ENCODE data around the gene TRIP11.
A peak's percentile ranks its signal among the peaks of the same experiment; 100 is the strongest.

TRIP11 gene

DNA sequence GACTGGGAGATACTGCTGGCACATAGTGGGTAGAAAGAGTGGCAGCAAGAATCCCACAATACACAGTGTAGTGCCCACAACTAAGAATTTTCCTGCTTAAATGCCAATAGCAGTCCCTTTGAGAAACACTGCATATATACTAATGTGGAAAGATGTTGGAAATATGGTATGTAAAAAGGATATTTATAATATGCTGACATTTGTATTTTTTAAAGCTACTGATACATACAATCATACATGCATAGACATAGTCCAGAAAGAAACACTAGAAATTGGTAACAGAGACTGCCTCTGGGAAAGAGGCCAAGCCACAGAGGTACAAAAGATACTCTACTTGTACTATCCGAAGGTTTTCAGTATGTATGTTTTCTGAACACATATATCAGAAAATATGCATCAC lies 30.3 kb downstream of the TRIP11 start:
- DNase-seq: no peak

DNA sequence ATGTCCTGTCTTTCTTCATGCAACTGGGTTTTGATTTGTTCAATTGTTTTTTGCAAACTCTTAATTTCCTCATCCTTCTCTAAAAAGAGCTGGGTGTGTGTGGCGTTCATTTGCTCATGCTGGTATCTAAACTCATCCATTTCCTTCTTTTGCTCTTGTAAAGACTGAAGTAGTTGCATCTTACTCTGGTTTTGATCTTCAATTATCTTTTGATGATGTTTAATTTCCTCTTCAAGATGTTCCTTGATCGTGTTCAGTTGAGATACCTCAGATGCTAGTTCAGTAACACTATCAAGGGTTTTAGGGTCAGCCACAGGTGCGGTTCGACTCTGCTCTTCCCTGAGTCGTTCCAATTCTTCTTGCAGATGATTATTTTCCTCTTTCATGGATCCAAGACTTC lies 34.8 kb downstream of the TRIP11 start:
- no peak for DNase-seq

DNA sequence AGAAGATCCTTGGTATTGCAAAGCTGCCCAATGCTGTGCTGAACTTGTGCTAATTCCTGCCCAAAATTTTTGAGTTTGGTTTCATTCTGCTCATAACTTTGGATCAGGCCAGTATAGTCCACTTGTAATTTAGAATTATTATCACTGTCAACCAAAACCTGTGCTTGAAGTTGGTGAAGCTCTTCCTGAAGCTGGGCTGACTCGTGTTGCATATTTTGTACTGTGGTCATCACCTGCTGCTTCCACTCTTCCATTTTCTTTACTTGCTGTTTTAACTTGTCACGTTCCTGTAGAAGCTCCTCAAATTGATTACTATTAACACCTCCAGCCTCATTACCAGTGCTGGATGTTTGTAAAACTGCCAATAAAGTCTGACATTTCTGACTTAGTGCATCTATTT lies 35.8 kb downstream of the TRIP11 start:
- no peak for DNase-seq

DNA sequence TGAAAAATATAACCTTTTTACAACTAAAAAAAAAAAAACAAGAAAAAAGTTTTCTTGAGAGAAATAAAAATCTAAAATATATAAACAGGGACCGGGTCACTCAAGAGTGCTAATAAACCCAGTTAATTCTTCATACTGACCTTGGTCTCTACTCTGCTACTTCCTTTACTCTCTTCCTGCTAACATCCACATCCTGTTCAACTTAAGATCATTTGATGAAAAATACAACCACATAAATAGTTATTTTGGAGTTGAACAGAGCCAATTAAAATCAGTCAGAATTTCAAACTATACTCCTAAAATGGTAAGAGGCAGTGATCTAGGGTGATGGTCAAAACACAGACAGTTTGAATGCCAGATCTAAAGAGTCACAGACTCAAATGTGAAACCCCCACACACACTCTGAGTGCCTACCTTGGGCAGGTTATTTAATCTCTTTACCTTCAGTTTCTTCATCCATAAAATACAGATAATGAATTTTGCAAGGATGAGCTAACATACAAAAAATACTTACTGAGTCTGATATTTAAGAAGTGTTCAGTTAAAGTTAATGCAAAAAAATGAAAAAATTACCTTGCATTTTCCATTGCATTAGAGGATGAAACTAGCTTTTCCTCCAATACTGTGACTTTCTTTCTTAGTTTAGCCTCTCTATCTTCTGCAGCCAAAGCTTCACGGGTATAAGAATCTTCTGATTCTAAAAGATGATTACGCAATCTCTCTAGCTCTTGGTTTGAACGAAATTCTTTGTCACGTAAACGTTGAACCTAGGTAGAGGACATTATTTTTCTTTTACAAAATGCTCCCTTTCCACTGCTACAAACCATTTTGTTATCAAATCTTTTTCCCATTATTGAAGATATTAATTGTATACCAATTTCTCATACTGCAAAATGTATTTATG lies 40.9 kb downstream of the TRIP11 start:
- no peak for DNase-seq

DNA sequence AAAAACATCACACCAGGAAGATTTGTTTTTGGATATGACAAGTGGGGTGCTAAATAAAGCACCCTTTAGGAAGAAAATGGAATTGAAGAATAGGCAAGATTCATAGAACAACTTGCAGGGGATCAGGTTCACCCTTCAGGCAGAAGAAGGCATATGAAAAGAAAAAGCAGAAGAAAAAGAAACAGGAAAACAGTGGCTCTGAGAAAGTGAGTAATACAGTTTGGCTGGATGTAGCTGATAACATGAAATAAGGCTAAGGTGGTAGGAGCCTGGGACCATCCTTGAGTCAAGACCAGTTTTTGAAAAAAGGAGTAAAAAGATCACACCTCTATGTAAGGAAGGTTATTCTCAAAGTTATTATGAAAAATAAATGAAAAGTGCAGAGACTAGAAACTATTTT lies 42.4 kb downstream of the TRIP11 start:
- no peak for DNase-seq

DNA sequence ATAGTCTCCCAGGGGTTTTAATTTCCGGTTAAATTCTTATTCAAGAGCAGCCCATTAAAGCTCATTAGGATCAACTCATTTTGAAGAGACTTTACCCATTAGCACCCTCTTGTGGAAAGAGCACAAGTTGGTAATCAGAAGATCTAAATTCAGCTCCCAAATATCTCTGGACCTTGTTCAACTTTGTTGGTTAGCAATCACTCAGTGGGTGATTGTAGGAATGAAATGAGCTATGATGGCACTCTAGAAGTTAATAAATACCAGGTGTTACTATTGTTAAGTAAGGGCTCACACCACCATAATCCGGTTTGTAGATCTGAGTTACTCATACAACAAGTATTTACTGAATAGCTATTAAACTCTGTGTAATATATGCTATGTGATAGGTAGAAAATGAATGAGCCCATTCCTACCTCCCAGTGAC lies 42.9 kb downstream of the TRIP11 start:
- DNase-seq: no peak

DNA sequence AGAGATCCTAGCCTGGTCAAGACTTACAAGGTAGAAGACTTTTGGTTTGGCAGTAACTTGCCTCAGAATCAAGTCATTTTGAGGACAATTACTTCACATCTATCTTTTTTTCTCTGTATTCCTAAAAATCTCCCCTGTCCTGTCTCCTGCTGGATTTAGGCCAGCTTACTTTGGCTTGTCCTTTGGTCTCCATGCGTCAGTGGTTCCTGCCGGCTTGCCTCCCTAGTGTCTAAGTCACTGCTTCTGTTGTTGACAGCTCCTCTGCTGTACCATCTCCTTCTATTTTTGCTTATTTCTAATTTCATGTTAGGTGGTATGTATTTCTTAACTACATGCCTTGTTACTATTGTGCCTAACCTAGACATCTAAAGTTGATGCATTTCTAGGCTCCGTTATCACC lies 52.7 kb downstream of the TRIP11 start:
- DNase-seq: no peak

DNA sequence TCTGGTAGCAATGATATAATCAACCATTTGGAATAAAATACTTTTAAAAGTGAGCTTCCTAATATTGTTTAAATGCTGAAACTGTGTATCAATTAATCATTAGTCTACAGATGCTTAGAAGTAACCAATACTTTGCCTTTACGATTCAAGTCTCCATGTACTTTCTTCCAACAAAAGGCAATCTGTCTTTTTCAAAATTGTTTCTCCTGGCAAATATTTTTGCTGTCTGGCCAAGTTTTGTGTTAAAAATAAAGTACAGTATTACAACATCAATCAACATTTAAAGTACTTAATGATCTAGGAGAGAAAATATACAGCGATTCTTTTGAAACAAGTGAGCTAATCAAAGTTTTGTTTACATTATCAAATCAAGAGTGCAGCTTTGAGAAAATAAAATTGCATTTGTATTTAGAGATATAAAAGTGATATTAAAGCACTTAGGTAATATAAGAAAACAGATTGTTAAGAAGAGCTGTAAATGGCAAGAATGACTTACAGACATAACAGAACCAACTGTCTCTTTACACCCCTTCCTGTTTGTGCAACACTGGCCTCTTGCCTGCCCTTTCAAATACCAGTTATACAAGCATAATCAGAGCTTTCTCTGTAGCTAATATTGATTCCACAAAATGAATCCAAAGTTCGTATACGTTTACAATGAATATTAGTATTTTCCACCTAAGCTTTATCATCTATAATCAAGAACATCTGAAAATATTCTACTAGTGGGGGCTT lies 54.2 kb downstream of the TRIP11 start:
- DNase-seq: no peak

DNA sequence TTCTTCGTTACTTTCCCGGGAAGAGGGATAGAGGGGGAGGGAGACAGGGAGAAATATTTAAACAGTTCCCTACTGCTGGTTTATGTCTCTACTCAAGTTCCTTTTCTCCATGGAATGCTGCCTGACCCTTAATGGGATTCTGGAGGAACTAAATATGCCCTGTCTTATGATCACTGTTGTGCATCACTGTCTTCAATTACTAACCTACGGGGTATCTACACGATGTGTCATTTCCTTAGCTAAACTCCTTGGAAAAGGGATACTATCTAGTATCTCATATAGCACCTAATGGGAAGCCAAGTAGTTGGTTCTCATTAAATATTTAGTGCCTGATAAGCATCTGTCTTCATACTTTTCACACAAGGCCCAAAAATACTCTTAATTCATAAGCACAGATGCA lies 54.9 kb downstream of the TRIP11 start:
- DNase-seq: no peak

DNA sequence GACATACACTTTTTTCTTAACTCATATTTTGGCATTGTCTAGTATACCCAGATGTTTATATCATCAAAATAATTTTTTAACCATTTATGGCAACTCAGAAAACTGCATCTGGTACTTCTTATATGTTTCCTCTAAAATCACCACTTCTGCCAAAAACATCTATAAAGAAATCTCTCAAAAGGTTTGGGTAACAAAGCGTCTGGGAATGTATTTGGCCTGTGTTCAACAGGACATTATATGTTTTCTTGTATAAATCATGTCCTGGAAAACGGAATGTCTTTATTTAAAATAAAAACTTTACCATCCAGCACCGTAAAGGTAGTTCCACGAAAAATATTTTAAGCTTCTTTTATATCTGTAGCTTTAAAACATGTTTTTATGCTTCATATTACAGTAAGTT lies 56.3 kb downstream of the TRIP11 start:
- no peak for DNase-seq

DNA sequence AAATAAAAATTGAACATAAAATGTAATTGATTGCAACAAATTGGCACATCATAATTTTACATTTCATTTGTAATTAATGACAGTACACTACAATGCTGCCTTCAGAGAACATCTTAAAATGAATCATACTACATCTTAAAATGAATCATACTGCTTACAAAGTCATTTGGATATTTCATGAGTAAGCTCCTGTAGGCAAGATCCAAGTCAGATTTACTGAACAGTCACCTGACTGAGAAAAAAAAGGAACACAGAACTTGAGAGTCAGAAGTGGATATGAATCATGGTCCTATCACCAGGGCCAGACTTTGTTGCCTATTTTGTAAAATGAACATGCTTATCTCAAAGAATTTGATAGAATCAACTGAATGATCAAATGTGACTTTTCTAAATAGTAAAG lies 59.7 kb downstream of the TRIP11 start:
- DNase-seq: peak; percentile 17

DNA sequence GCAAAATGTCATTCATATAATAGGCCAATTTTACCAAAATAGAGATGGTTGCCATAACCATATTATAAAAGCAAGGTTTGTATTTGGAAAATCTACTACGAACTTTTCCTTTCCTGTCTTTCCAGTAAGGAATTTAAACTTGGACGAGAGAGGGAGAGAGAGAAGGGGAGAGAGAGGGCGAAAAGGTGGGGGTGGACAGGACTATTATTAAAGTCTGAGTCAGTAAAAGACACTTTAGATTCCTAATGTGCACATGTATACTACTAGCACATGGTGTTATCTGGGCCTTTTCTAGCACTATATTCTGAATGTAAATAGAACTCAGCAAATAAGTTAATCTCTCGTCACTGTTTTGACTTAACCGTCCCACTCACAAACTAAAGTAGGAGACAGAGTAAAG lies 62.0 kb downstream of the TRIP11 start:
- no peak for DNase-seq

DNA sequence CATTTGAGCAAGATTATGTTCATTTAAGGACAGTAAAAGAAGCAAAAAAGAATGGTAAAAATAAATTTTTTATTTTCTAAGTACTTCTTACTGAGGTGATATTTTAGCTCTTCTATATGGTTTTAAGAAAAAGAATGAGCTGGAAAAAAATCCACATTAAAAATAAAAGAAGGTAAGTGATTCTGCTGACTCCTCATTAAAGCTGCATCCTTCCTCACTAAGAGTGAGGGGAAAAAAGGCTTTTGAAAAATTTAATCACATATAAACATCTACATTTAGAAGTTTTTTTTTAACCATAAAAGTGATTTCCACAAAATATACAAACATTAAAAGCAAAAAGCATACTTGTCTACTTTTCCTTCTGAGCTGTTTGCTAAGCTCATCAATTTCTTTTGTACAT lies 64.1 kb downstream of the TRIP11 start:
- DNase-seq: no peak

DNA sequence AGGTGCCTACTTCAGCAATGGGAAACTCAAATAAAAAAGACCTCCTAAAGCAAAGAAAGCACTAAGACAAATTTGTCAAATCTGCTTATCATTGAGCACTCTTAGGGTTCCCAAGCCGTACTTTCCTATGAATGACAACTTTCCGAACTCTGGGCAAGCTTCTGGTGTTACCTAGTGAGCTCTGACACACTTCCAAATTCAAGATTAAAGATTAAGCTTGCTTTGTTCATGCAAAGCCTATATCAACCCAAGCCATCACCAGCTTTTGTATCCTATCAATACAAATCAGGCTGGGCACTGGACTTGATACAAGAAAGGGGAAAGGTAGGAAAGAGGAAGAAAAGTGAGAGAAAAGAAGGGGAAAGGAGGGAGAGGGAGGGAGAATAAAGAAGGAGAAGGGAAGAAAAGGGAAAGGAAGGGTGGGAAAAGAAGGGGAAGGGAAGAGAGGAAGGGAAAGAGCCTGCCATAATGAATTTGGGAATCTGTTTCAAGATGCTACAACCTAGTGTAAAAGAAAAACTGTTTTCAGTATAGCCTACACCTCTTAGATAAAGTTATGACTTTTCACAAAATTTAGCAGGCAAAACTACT lies 68.6 kb downstream of the TRIP11 start:
- DNase-seq: no peak

DNA sequence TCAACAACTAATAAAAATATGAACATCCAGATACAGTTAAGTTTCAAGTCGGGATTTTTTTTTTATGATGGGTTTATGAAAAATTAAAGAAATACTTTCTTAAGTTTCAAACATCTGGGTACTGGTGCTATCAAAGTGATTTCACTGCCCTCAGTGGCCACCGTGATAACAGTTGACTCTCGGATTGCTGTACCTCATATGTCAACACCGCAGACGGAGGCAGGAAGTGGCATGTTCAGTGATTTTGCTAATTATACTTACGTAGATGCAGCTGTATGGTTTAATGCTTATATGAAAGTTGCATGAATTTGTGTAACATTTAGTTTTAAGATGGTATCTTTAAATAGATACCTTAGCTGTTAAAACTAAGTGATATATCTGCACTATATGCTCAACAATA lies 71.6 kb downstream of the TRIP11 start:
- DNase-seq: peak; percentile 38

DNA sequence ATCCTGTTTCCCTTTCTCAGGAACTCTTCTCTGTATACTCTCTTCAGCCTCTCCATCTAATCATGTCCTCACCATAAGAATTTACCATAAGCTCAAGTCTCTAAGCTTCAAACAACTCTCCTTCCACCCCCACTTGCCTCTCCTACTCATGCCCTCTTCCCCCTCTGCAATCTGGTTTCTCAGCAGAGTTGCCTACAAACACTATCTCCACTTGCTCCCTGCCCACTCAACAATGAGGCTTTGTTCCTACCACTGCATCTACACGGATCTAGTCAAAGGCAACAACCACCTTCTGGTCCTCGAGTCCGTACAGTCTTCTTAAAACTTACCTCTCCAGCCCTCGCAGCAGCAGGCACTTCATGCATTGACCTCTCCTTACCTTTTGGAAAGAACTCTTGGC lies 75.1 kb downstream of the TRIP11 start:
- DNase-seq: no peak

DNA sequence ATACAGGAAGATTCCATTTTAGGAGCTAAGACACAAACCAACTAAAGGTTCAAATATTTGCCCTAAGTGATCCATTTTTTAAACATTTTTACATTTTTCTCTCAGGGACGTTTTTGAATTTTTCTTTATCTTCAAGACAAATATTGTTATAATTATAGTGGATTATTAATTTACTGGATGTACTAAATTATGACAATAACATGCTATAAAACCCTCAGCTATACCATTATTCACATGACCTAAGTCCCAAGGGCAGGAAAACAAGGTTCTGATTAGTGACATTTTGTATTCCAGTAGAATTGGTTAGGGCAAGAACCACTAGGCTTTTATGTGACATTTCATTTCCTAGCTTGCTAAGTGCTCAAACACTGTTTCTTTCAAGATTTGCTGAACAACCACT lies 75.8 kb downstream of the TRIP11 start:
- DNase-seq: no peak

DNA sequence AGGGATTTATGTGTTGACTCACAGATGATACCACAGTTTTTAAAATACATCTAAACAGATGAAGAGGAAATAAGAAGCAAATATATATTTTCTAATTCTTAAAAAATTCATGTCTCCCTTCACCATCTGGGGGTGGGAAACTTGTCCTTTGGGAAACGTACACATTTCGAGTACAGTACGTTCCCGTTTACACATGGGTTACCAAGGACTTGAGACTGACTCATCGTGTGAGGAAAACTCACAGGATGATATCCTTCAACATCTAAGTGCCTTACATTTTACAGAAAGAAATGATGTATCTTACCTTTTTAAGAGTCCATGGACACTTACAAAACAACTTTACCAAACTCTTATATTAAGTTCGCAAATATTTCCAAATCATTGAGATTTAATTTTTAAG lies 76.4 kb downstream of the TRIP11 start:
- DNase-seq: no peak

DNA sequence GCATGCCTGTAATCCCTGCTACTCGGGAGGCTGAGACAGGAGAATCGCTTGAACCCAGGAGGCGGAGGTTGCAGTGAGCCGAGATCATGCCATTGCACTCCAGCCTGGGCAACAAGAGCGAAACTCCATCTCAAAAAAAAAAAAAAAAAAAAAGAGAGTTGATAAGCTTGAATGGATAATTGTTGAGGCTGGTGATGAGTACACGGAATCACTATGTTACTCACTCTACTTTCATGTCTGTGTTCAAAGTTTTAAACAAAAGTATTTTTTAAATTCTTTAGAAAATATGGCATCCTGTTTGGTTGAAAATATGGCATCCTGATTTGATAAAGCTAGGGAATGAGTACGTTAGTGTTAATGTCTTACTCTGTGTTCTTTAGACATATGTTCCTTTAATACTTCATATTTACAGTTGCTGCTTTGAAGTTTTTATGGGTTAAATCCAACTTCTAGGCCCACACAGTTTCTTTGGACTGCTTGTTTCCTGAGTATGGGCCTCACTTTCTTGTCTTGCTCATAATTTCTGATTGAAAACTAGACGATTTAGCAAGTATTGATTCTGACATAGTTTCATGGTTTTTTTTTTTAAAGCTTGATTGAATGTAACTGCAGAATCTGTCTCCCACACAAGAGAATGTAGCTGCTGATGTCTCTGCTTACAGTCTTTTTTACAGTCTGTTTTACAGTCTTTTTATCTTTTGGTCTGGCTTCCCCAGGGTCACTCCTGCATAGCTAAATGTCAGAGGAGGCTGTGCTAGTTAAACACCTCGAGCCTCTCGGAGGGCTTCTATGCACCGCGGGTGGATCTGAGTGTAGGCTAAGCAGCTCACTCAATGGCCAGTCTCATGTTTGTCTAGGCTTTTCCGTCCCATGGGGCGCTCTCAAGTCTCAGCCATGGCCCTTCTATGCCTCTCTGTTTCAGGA lies 78.3 kb downstream of the TRIP11 start:
- no peak for DNase-seq

DNA sequence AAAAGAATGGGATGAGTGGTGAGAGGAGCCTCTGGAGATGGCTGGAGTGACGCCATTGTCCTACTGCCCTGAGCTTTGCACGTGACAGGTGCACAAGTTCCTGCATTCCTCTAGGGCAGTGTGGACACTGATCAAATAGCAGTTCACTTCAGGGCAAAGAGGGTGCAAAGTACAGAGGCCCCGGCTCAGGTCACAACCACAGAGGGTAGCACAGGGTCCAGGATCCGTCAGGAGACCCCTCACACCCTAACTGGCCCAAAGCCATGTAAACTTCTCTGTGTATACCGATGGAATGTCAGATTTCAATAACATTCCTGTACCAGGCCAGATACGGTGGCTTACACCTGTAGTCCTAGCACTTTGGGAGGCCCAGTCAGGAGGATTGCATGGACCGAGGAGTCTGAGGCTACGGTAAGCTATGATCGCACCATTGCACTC lies 82.0 kb downstream of the TRIP11 start:
- no peak for DNase-seq

DNA sequence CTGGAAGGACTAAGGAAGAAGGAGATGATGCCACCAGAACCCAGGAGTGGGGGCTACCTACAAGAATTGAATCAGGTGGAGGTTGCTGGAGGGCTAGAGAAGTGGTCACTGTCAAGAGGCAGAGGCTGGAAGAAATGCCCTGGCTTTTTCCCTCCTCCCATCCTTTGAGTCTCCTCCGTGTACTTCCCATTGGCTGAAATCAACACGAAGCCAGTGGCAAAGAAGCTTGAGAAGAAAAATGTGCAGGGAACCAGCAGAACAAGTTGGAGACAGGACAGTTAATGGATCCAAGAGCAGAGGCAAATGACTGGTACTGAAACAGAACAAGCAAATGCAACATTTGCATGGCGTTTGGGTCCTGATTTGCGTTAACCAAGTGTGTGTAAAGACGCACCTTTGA lies 83.2 kb downstream of the TRIP11 start:
- DNase-seq: no peak

DNA sequence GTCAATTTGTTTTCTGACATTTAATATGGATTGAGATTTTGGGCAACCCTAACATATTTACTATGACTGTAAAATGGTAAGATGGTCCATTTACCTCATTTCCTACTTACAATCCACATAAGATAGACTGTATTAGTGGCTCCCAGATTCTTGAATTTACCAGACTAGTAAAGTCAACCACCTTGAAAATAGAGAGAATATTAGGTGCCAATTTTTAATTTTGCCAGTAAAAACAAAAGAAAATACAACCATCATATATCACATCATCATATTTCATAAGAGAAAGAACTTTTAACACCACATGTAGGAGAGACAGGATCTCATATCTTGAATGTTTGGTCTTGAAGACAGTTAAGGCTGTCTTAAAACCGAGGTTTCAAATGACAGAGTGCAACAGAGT lies 84.7 kb downstream of the TRIP11 start:
- DNase-seq: no peak

Data from stimulated activated CD4-positive, alpha-beta T cell treated with anti-CD3 and anti-CD28 coated beads, Interleukin-4, amount 100 ng/mL, for 24 hours (primary cell).